GM12878 (cell line): ENCODE data around the gene SMIM14. TPM values are rescaled to one million over a fixed set of nuclear protein-coding genes. Genes with fewer than 3 reads are reported as not detected.

ENCODE experiments used
- ATAC-seq: fragments of 200-7000 bp; cut with Tn5 transposase; 3 replicates; pipeline ENCODE4 v1.9.1; 2020; ENCODE audit warnings: mild to moderate bottlenecking, moderate library complexity
- BruUV-seq: library from RNA; stranded (reverse); fragments of 400-500 nt; replicated peaks from 2 replicates; lab custom pipeline; 2021; lab: Mats Ljungman, UMichigan
- CTCF ChIA-PET: fragments of 300-600 bp; sonication (Branson Sonifier 250); formaldehyde crosslinking; extraction: SDS; loops from one replicate; lab custom pipeline; 2021; ENCODE audit warnings: inconsistent platforms; lab: Yijun Ruan, JAX
- POLR2A ChIA-PET: fragments of 350-600 bp; formaldehyde crosslinking; extraction: SDS; loops from one replicate; lab custom pipeline; 2021; ENCODE audit warnings: inconsistent platforms; lab: Charles Lee
- RAD21 ChIA-PET: fragments of 300-600 bp; sonication (Branson Sonifier 250); formaldehyde crosslinking; loops from one replicate; lab custom pipeline; 2023; ENCODE audit warnings: antibody characterized with exemption; ENCODE audit not compliant: unreplicated experiment; lab: Charles Lee
- SMC1A ChIA-PET: fragments of 300-600 bp; sonication (Branson Sonifier 250); formaldehyde crosslinking; loops from one replicate; lab custom pipeline; 2023; ENCODE audit not compliant: unreplicated experiment, uncharacterized antibody; lab: Charles Lee
- DNase-seq: peaks from one replicate; pipeline ENCODE4 v3.0.0-alpha.2; 2011; ENCODE audit warnings: low read depth, low spot score
- FAIRE-seq: peaks from 3 replicates; lab custom pipeline; 2011; peaks lifted over from hg19 to GRCh38; lab: Jason Lieb, UNC
- H2AFZ ChIP-seq: 2 replicates; pipeline ENCODE4 v1.6.0; 2011; ENCODE audit warnings: low read depth, low read length, control low read depth; ENCODE audit not compliant: control insufficient read depth
- H3K27ac ChIP-seq: 2 replicates; pipeline ENCODE4 v1.5.1; 2011; ENCODE audit warnings: control low read depth; ENCODE audit not compliant: control insufficient read depth, insufficient read depth
- H3K27me3 ChIP-seq, 2 experiments: replicated peaks in 1 of 2; 2 replicates each; pipeline versions ENCODE4 v1.6.0 to v1.6.1; 2011; ENCODE audit warnings: low read length in 1 of 2; ENCODE audit not compliant: control insufficient read depth in 2 of 2, insufficient read depth in 2 of 2
- H3K36me3 ChIP-seq, 2 experiments: 2 replicates each; pipeline ENCODE4 v1.5.1; 2011; ENCODE audit warnings: low read length in 1 of 2; ENCODE audit not compliant: control insufficient read depth in 2 of 2, insufficient read depth in 2 of 2
- H3K4me1 ChIP-seq: 2 replicates; pipeline ENCODE4 v1.6.1; 2011; ENCODE audit warnings: mild to moderate bottlenecking, low read length, moderate library complexity, mixed read lengths; ENCODE audit not compliant: control insufficient read depth, insufficient read depth
- H3K4me2 ChIP-seq: 2 replicates; pipeline ENCODE4 v1.6.0; 2011; ENCODE audit warnings: control low read depth; ENCODE audit not compliant: control insufficient read depth, insufficient read depth
- H3K4me3 ChIP-seq: fragments of 200-600 bp; sonication (generic); 2 replicates; pipeline ENCODE4 v1.5.1; 2016
- H3K79me2 ChIP-seq: 2 replicates; pipeline ENCODE4 v1.6.0; 2011; ENCODE audit warnings: low read length; ENCODE audit not compliant: control insufficient read depth, insufficient read depth
- H3K9ac ChIP-seq: 2 replicates; pipeline ENCODE4 v1.8.0; 2011; ENCODE audit warnings: low read length, control low read depth, mixed read lengths; ENCODE audit not compliant: control insufficient read depth, insufficient read depth
- H3K9me3 ChIP-seq: replicated peaks from 3 replicates; pipeline ENCODE4 v1.5.1; 2011; ENCODE audit warnings: mild to moderate bottlenecking, low read length; ENCODE audit not compliant: control insufficient read depth, insufficient read depth
- H4K20me1 ChIP-seq: 2 replicates; pipeline ENCODE4 v1.6.0; 2011; ENCODE audit not compliant: control insufficient read depth, insufficient read depth
- ATF2 ChIP-seq: IDR thresholded peaks from 2 replicates; pipeline ENCODE4 v1.6.1; 2012; ENCODE audit warnings: low read length, inconsistent platforms
- BCL11A ChIP-seq: IDR thresholded peaks from 2 replicates; pipeline ENCODE4 v1.6.1; 2011; ENCODE audit warnings: low read depth, low read length
- BMI1 ChIP-seq: fragments of 450-650 bp; IDR thresholded peaks from 2 replicates; pipeline ENCODE4 v1.6.1; 2016; ENCODE audit warnings: mild to moderate bottlenecking, moderate library complexity, borderline replicate concordance
- DPF2 ChIP-seq: fragments of 450-650 bp; IDR thresholded peaks from 2 replicates; pipeline ENCODE4 v1.6.1; 2017; ENCODE audit warnings: mild to moderate bottlenecking
- E2F4 ChIP-seq: IDR thresholded peaks from 2 replicates; pipeline ENCODE4 v1.6.1; 2012; ENCODE audit warnings: low read depth, low read length, improper control_type of control experiment
- EP300 ChIP-seq, 2 experiments: fragments of 150-350 bp in 1 of 2; IDR thresholded peaks; 2 replicates each; pipeline ENCODE4 v1.6.1; 2011 to 2012; ENCODE audit warnings: low read depth in 2 of 2, low read length in 2 of 2, borderline replicate concordance in 1 of 2, improper control_type of control experiment in 1 of 2, inconsistent platforms in 1 of 2; ENCODE audit not compliant: control insufficient read depth in 1 of 2
- IRF3 ChIP-seq: fragments of 450-650 bp; IDR thresholded peaks from 2 replicates; pipeline ENCODE4 v1.6.1; 2014; ENCODE audit warnings: mild to moderate bottlenecking
- JUNB ChIP-seq: IDR thresholded peaks from 2 replicates; pipeline ENCODE4 v1.6.1; 2016; ENCODE audit warnings: antibody characterized with exemption, mild to moderate bottlenecking
- MTA2 ChIP-seq: fragments of 450-650 bp; IDR thresholded peaks from 2 replicates; pipeline ENCODE4 v1.6.1; 2016; ENCODE audit warnings: low read depth, mild to moderate bottlenecking, moderate library complexity
- NFIC ChIP-seq: IDR thresholded peaks from 2 replicates; pipeline ENCODE4 v1.6.1; 2012; ENCODE audit warnings: low read depth, mild to moderate bottlenecking, inconsistent platforms, low read length, moderate library complexity
- NR2F1 ChIP-seq: fragments of 450-650 bp; conservative IDR thresholded peaks from 2 replicates; pipeline ENCODE4 v1.6.1; 2017; ENCODE audit warnings: mild to moderate bottlenecking
- POU2F2 ChIP-seq: IDR thresholded peaks from 3 replicates; pipeline ENCODE4 v1.6.1; 2011; ENCODE audit warnings: low read depth, mild to moderate bottlenecking, low read length, borderline replicate concordance
- RELB ChIP-seq: fragments of 450-650 bp; IDR thresholded peaks from 2 replicates; pipeline ENCODE4 v1.6.1; 2017; ENCODE audit warnings: low read depth, mild to moderate bottlenecking, moderate library complexity
- SIN3A ChIP-seq: IDR thresholded peaks from 2 replicates; pipeline ENCODE4 v1.6.1; 2012; ENCODE audit warnings: low read depth, low read length, improper control_type of control experiment
- YBX1 ChIP-seq: fragments of 450-650 bp; IDR thresholded peaks from 2 replicates; pipeline ENCODE4 v1.6.1; 2016; ENCODE audit warnings: antibody characterized with exemption
- ZNF24 ChIP-seq: fragments of 450-650 bp; IDR thresholded peaks from 2 replicates; pipeline ENCODE4 v1.6.1; 2017; ENCODE audit warnings: antibody characterized with exemption, mild to moderate bottlenecking
- WGBS: methylation state at CpG from one replicate; pipeline ENCODE4 v1.1.6; 2016; ENCODE audit warnings: low lambda C conversion rate; ENCODE audit not compliant: insufficient replicate concordance, insufficient coverage; ENCODE audit errors: missing lambda C conversion rate; 5-methylcytosine and 5-hydroxymethylcytosine counted together
- in situ Hi-C: fragments of 300-500 bp; cut with MboI; formaldehyde crosslinking; loops from 9 replicates; pipeline ENCODE4 v1.14.3; 2018; ENCODE audit warnings: mixed read lengths
- intact Hi-C: fragments of 100-400 bp; cut with micrococcal nuclease; formaldehyde crosslinking; loops from one replicate; pipeline ENCODE4 v1.14.2; 2022; ENCODE audit not compliant: unreplicated experiment
- polyA plus RNA-seq, 11 experiments: library from polyadenylated mRNA; depleted of rRNA in 4 of 11; unstranded in 6 of 11; stranded (reverse) in 5 of 11; fragments of >200 nt; fragmentation: Nextera tagmentation in 4 of 11; fragmentation: Illumina TruSeq in 1 of 11; extraction: Ambion mirVana in 4 of 11; extraction: Trizol in 1 of 11; gene quantifications; 1 replicate in 1 of 11; 2 replicates in 10 of 11; pipeline versions ENCODE4 v1.2.1 to v1.2.3, GENCODE V29; 2011 to 2016; ENCODE audit warnings: inconsistent platforms in 2 of 11, missing spikeins in 2 of 11, low read depth in 1 of 11
- total RNA-seq, 4 experiments: library from RNA; depleted of rRNA in 3 of 4; stranded (reverse); fragments of >200 nt in 3 of 4; fragmentation: Illumina TruSeq in 1 of 4; extraction: Trizol in 1 of 4; gene quantifications; 2 replicates each; pipeline versions ENCODE4 v1.2.1 to v1.2.3, GENCODE V29; 2013 to 2021

The SMIM14 gene
- total and polyA plus RNA-seq, 10 of the 15 experiments (the other 5 are each of a cell fraction or from before 2014, with no cell fraction given): 125 to 671 (median 188) TPM

- DNase-seq: no peak
- H3K4me3 ChIP-seq: peak overlapping the region; percentile 48; the same call in 1 of the 2 replicates
- no peaks in the 10 kb centered on the region for H3K27me3 ChIP-seq
- H2AFZ ChIP-seq: no peak overlapping the region
- peak; percentile 50 for ATAC-seq
- BruUV-seq: TSS peak; percentile 9
- H4K20me1 ChIP-seq: no peaks in the 10 kb centered on the region
- ChIA-PET RAD21 (interaction anchor here (0.6 to 11.2 kb wide), 6 partner anchors 11 to 854 kb away, joined by 3 to 217 read pairs (median 10); partner anchors contain the start of genes SMIM14 and UGDH), SMC1A (interaction anchor here (0.5 to 11.3 kb wide), 5 partner anchors 12 to 613 kb away, joined by 3 to 254 read pairs (median 10); partner anchors contain the start of genes SMIM14 and UGDH), POLR2A (interaction anchor here (0.6 to 10.0 kb wide), 4 partner anchors 9 to 87 kb away, joined by 4 to 129 read pairs (median 54); partner anchors contain the start of genes SMIM14 and UGDH), CTCF (interaction anchor here (1.4 to 9.9 kb wide), 2 partner anchors 9 to 22 kb away, joined by 6 to 65 read pairs; no protein-coding TSS in a partner anchor)
- 73% methylated on average over 3 of the region's 3 CpGs for WGBS
- H3K9ac ChIP-seq: 0 out of 2 replicates have a peak overlapping the region, but pooled peaks have one; percentile 28
- H3K36me3 ChIP-seq: no peaks in the 10 kb centered on the region; a peak in 1 of 4 replicates
- peaks cover 59% of the 10 kb centered on the region for H3K4me1 ChIP-seq
- in situ Hi-C loops (loop anchor here (25.0 kb wide), 1 partner anchor 1477 kb away; no protein-coding TSS in a partner anchor), intact Hi-C loops (loop anchor here (5.0 kb wide), 2 partner anchors 83 to 157 kb away; partner anchors contain the start of genes LIAS, RPL9 and UBE2K)
- no peaks in the 10 kb centered on the region for H3K9me3 ChIP-seq
- H3K79me2 ChIP-seq: peaks cover 53% of the 10 kb centered on the region
- peak overlapping the region; percentile 89; the same call in 1 of the 2 replicates for H3K4me2 ChIP-seq
- peak overlapping the region; percentile 91 for H3K27ac ChIP-seq
- FAIRE-seq: no peak
- TF ChIP-seq RELB: peak; percentile 88
- TF ChIP-seq YBX1: no peak
- peak; percentile 65 for TF ChIP-seq ATF2
- peak; percentile 74 for TF ChIP-seq MTA2
- TF ChIP-seq DPF2: peak; percentile 85
- TF ChIP-seq NR2F1: peak; percentile 51
- peak; percentile 40; the same call in 1 of the 2 replicates for TF ChIP-seq BMI1
- peak; percentile 81 for TF ChIP-seq JUNB
- peak; percentile 80; the same call in 1 of the 2 replicates for TF ChIP-seq BCL11A
- peak; percentile 53 to 70; a peak in 3 of 4 replicates for TF ChIP-seq EP300 (IDR thresholded peaks at IDR 0.05; ENCODE audit: borderline replicate concordance in 1 of 2, control insufficient read depth in 1 of 2, low read depth in 2 of 2, low read length in 2 of 2)
- 0 out of 3 replicates have a peak, but pooled peaks have one; percentile 19 for TF ChIP-seq POU2F2
- TF ChIP-seq SIN3A: no peak
- TF ChIP-seq IRF3: no peak
- TF ChIP-seq E2F4: no peak
- TF ChIP-seq ZNF24: 0 out of 2 replicates have a peak, but pooled peaks have one; percentile 15
- TF ChIP-seq NFIC: peak; percentile 84
Observed at GRCh38 chr4:39614487-39615162, 24.0 kb downstream of the SMIM14 start.
